ENCODE results near the gene MGAT4B.

The MGAT4B gene

GRCh38 chr5:179769796-179770195 is 36.9 kb downstream of the MGAT4B start:
- no peak for DNase-seq (ENCODE audit: low spot score)

GRCh38 chr5:179769271-179769670 is 37.4 kb downstream of the MGAT4B start:
- no peak for DNase-seq (ENCODE audit: low spot score)

GRCh38 chr5:179768326-179769085 is 38.2 kb downstream of the MGAT4B start:
- DNase-seq (ENCODE audit: low spot score), result no peak

- DNase-seq (ENCODE audit: low spot score), result no peak
Observed at GRCh38 chr5:179767496-179768100, 39.1 kb downstream of the MGAT4B start.

GRCh38 chr5:179766726-179767455 is 39.8 kb downstream of the MGAT4B start:
- DNase-seq (ENCODE audit: low spot score), result no peak

GRCh38 chr5:179766021-179766725 is 40.5 kb downstream of the MGAT4B start:
- no peak for DNase-seq (ENCODE audit: low spot score)

GRCh38 chr5:179765400-179765799 is 41.3 kb downstream of the MGAT4B start:
- DNase-seq (ENCODE audit: low spot score), result no peak

- no peak for DNase-seq (ENCODE audit: low spot score)
Observed at GRCh38 chr5:179764056-179764455, 42.6 kb downstream of the MGAT4B start.

GRCh38 chr5:179763215-179763945 is 43.3 kb downstream of the MGAT4B start:
- peak; percentile 84 for DNase-seq (ENCODE audit: low spot score)

GRCh38 chr5:179762781-179763176 is 43.9 kb downstream of the MGAT4B start:
- DNase-seq (ENCODE audit: low spot score), result no peak

GRCh38 chr5:179762079-179762780 is 44.4 kb downstream of the MGAT4B start:
- DNase-seq (ENCODE audit: low spot score), result no peak

- no peak for DNase-seq (ENCODE audit: low spot score)
Observed at GRCh38 chr5:179759581-179760551, 46.8 kb downstream of the MGAT4B start.

- DNase-seq (ENCODE audit: low spot score), result no peak
Observed at GRCh38 chr5:179758955-179759354, 47.7 kb downstream of the MGAT4B start.

GRCh38 chr5:179755022-179755421 is 51.6 kb downstream of the MGAT4B start:
- no peak for DNase-seq (ENCODE audit: low spot score)

- DNase-seq (ENCODE audit: low spot score), result no peak
Observed at GRCh38 chr5:179753971-179754370, 52.7 kb downstream of the MGAT4B start.

GRCh38 chr5:179749857-179750508 is 56.7 kb downstream of the MGAT4B start:
- no peak for DNase-seq (ENCODE audit: low spot score)

- DNase-seq (ENCODE audit: low spot score), result no peak
Observed at GRCh38 chr5:179747811-179748210, 58.9 kb downstream of the MGAT4B start.

Measured in cerebellar cortex (tissue), 1 donor.